Thoracic aorta (tissue), 2 donors: Measurements from ENCODE around the gene PTDSS2. TPM values are rescaled to one million over a fixed set of nuclear protein-coding genes. Genes with fewer than 3 reads are reported as not detected.

Experiments used
- ATAC-seq: fragments of 150-250 bp; one replicate; pipeline ENCODE4 v1.8.0; 2017; ENCODE audit warnings: low read depth; ENCODE audit not compliant: insufficient number of reproducible peaks, low FRiP score
- DNase-seq: peaks from one replicate; pipeline ENCODE4 v3.0.0-alpha.2; 2020; ENCODE audit warnings: low spot score
- H3K27ac ChIP-seq, 2 donors: fragments of 200-600 bp; sonication (generic); 1 replicate in 1 of 2; 2 replicates in 1 of 2; pipeline ENCODE4 v1.5.1; 2016; ENCODE audit warnings: mild to moderate bottlenecking in 2 of 2, moderate library complexity in 2 of 2
- H3K27me3 ChIP-seq: fragments of 200-600 bp; sonication (generic); replicated peaks from 2 replicates; pipeline ENCODE4 v1.6.0; 2016; ENCODE audit warnings: mild to moderate bottlenecking; ENCODE audit not compliant: insufficient read depth
- H3K36me3 ChIP-seq: fragments of 200-600 bp; sonication (generic); one replicate; pipeline ENCODE4 v1.5.1; 2016
- H3K4me1 ChIP-seq, 2 donors: fragments of 200-600 bp; sonication (generic); 1 replicate in 1 of 2; 2 replicates in 1 of 2; pipeline versions ENCODE4 v1.5.1 to v1.6.0; 2016; ENCODE audit warnings: low read depth in 2 of 2, mild to moderate bottlenecking in 1 of 2; ENCODE audit not compliant: control insufficient read depth in 1 of 2
- H3K4me3 ChIP-seq: fragments of 200-600 bp; sonication (generic); 2 replicates; pipeline ENCODE4 v1.5.1; 2016; ENCODE audit warnings: mild to moderate bottlenecking
- H3K9me3 ChIP-seq: fragments of 200-600 bp; sonication (generic); 2 replicates; pipeline ENCODE4 v1.5.1; 2016
- CTCF ChIP-seq: fragments of 200-600 bp; sonication (generic); IDR thresholded peaks from one replicate; pipeline ENCODE4 v1.5.1; 2019; ENCODE audit warnings: antibody characterized with exemption
- total RNA-seq, 2 donors: library from RNA; depleted of rRNA; stranded (reverse); fragments of >200 nt; gene quantifications; one replicate each; pipeline versions ENCODE4 v1.1.0 to v1.2.3, GENCODE V29; 2016

The PTDSS2 gene
- total RNA-seq, 2 donors from 2014 or later = 34.0 to 34.7 TPM

- H3K36me3 ChIP-seq = peaks cover 4% of the 10 kb centered on the region
- no peaks in the 10 kb centered on the region for H3K27me3 ChIP-seq
- H3K27ac ChIP-seq = peak overlapping the region in 1 of 2 donors; percentile 63
- no peaks in the 10 kb centered on the region for H3K9me3 ChIP-seq
- DNase-seq = no peak
- H3K4me1 ChIP-seq = peaks cover 18 to 26% of the 10 kb centered on the region in 2 donors
- ATAC-seq = no peak
- H3K4me3 ChIP-seq = peak overlapping the region; percentile 88
- no peak for TF ChIP-seq CTCF
Observed at GRCh38 chr11:451738-452137, 1.7 kb downstream of the PTDSS2 start.

GRCh38 chr11:452203-452744, 2.2 kb downstream of the PTDSS2 start:
- Histone ChIP-seq H3K4me1 (peaks cover 18 to 26% of the 10 kb centered on the region in 2 donors), H3K9me3 (no peaks in the 10 kb centered on the region), H3K4me3 (no peak overlapping the region), H3K27me3 (no peaks in the 10 kb centered on the region), H3K27ac (no peak overlapping the region), H3K36me3 (peaks cover 4% of the 10 kb centered on the region)
- no peak for TF ChIP-seq CTCF
- no peak for ATAC-seq
- no peak for DNase-seq

- no peaks in the 10 kb centered on the region for H3K9me3 ChIP-seq
- peaks cover 4% of the 10 kb centered on the region for H3K36me3 ChIP-seq
- no peak overlapping the region for H3K27ac ChIP-seq
- TF ChIP-seq CTCF = no peak
- H3K27me3 ChIP-seq = no peaks in the 10 kb centered on the region
- DNase-seq (no peak), ATAC-seq (no peak)
- H3K4me3 ChIP-seq = no peak overlapping the region
- H3K4me1 ChIP-seq = peaks cover 18 to 26% of the 10 kb centered on the region in 2 donors
Observed at GRCh38 chr11:452916-453527, 2.9 kb downstream of the PTDSS2 start.

- Histone ChIP-seq H3K9me3 (no peaks in the 10 kb centered on the region), H3K27me3 (no peaks in the 10 kb centered on the region), H3K4me3 (no peak overlapping the region), H3K4me1 (peaks cover 16 to 24% of the 10 kb centered on the region in 2 donors), H3K27ac (no peak overlapping the region), H3K36me3 (peaks cover 4% of the 10 kb centered on the region)
- DNase-seq (no peak), ATAC-seq (no peak)
- TF ChIP-seq CTCF = no peak
Observed at GRCh38 chr11:453564-453963, 3.5 kb downstream of the PTDSS2 start.

GRCh38 chr11:454043-454442, 4.0 kb downstream of the PTDSS2 start:
- peaks cover 11 to 19% of the 10 kb centered on the region in 2 donors for H3K4me1 ChIP-seq
- no peaks in the 10 kb centered on the region for H3K9me3 ChIP-seq
- DNase-seq (no peak), ATAC-seq (no peak)
- no peaks in the 10 kb centered on the region for H3K27me3 ChIP-seq
- no peak overlapping the region for H3K27ac ChIP-seq
- TF ChIP-seq CTCF = no peak
- H3K36me3 ChIP-seq = peaks cover 4% of the 10 kb centered on the region
- no peak overlapping the region for H3K4me3 ChIP-seq
